HG03039 (cell line): ENCODE data around the gene PGRMC1.
"Not testable (repeated sequence)": the region's sequence is repeated elsewhere in the genome, so short reads cannot be mapped to it uniquely, and the experiment has no call there.

Experiments used
- ATAC-seq: cut with Tn5 transposase; IDR thresholded peaks from one replicate; pipeline ENCODE4 v1.9.1; 2021; ENCODE audit warnings: mild to moderate bottlenecking, moderate library complexity; ENCODE audit not compliant: unreplicated experiment

PGRMC1 gene

GRCh38 chrX:119235872-119236622 lies at the start of gene PGRMC1:
Gene PGRMC1 (plus strand): TSS chrX:119236285. CDS start chrX:119236364, 79 bp downstream.
- ATAC-seq: peak; percentile 95

GRCh38 chrX:119186763-119187162 lies 49.3 kb upstream of the PGRMC1 start:
- ATAC-seq: no peak

DNA sequence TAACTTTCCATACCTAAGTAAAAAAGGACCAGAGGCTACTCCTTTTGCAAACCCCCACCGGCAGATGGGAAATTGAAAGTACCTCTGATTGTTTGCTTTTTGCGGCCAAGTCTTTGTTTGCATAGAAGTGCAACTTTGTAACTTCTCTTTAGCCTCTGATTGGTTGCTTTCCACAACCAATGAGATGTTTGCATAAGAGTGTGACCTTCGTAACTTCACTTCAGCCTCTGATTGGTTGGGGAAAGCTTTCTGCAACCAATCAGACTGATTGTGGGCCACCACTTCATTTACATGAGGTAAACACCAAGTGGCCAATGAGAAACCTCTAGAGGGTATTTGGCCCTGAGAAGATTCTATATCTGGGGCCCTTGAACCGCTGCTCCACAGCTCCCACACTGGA lies 48.8 kb upstream of the PGRMC1 start:
- no peak for ATAC-seq

DNA sequence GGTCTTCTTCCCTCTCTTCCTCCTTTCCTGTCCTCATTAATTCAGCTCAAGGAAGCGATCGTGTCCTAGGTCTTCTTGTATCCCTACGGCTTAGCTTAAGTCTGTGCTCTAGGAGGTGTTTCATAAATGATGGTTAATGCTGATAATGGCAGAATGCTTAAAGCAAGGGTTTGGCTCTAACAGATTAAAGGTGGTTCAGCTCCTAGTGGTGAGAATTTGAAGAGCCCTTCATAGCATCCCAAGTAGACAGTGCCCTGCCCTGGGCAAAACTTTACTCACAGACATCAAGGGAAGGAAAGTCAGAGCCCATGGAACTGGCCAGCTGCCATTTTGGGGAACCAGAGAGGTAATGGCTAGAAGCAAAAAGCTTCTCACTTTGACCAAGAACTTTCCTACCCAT lies 47.0 kb upstream of the PGRMC1 start:
- ATAC-seq: no peak

- no peak for ATAC-seq
Observed at GRCh38 chrX:119189595-119189994, 46.5 kb upstream of the PGRMC1 start.

DNA sequence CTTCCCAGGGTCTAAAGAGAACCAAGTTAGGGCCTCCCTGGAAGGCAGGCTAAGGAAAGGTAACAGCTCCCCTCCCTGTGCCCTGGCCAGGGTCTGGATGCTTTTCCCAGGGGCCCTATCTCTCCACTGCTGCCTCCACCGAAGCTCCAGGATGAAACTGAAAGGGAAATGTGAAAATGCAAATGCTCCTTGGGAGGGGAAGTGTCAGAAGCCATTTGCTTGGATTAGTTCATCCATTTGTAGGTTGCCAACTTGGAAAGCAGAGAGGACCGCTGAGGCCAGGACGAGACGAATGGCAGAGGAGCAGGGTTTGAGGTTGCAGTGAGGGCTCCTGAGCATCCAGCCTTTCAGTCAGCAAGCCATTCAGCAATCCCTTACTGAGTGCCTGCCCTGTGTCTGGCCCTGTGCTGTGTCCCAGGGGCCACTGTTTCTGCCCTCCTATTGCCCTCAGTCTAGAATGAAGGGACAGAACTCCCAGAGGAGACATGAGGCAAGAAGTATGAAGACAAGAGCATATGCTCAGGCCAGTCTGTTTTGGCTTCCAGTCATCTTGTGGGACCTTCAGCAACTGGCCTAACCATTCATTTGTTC lies 45.9 kb upstream of the PGRMC1 start:
- ATAC-seq: no peak

- ATAC-seq: no peak
Observed at GRCh38 chrX:119190831-119191230, 45.3 kb upstream of the PGRMC1 start.

DNA sequence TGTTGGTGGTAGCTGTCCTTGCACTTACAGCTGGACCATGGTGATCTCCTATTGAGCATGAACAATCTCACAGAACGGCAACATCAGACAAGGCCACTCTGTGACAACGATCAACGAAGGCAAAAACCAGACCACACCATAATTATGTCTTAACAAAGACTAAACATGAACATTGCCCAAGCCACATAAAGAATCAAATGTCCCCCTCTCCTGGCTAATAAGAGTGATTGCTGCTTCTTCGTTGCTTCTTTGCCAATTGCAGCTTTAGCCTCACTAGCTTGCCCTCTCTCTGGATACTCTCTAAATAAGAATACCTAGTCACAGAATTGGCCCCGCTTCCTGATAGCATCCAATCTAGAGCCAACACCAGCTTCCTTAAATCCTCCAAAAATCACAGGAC lies 41.5 kb upstream of the PGRMC1 start:
- no peak for ATAC-seq

- ATAC-seq: no peak
Observed at GRCh38 chrX:119201570-119201969, 34.5 kb upstream of the PGRMC1 start.

DNA sequence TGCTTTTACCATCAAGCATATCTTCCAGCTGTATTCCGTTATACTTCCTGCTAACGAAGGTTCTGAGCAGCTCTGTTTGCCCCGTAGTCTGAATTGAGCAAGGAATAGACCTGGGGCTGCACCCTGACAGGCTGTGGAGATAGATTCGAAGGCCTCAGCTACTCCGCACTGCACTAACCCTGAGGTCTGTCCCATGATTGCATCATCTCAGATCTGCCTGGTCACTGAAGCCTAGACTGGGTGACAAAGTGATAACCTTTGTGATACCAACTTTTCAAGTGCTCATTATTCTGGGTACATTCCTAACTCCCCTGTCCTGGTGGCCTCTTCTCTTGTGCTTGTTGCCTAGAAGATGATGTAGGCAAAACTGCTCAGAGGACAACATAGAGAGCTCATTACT lies 29.9 kb upstream of the PGRMC1 start:
- no peak for ATAC-seq

- not testable (repeated sequence) for ATAC-seq
Observed at GRCh38 chrX:119207483-119207882, 28.6 kb upstream of the PGRMC1 start.

DNA sequence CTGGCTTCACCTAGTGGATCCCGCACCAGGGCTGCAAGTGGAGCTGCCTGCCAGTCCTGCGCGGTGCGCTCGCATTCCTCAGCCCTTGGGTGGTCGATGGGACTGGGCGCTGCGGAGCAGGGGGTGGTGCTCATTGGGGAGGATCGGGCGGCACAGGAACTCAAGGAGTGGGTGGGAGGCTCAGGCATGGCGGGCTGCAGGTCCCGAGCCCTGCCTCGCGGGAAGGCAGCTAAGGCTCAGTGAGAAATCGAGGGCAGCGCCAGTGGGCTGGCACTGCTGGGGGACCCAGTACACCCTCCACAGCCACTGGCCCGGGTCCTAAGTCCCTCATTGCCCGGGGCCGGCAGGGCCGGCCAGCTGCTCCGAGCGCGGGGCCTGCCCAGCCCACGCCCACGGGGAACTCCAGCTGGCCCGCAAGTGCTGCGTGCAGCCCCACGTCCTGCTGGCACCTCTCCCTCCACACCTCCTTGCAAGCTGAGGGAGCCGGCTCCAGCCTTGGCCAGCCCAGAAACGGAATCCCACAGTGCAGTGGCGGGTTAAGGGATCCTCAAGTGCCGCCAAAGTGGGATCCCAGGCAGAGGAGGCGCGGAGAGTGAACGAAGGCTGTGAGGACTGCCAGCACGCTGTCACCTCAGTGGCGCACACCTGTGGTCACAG lies 27.6 kb upstream of the PGRMC1 start:
- no peak for ATAC-seq

GRCh38 chrX:119210931-119211648 lies 25.0 kb upstream of the PGRMC1 start:
- ATAC-seq: not testable (repeated sequence)

- ATAC-seq: no peak
Observed at GRCh38 chrX:119211649-119212014, 24.5 kb upstream of the PGRMC1 start.

GRCh38 chrX:119218198-119218597 lies 17.9 kb upstream of the PGRMC1 start:
- no peak for ATAC-seq

GRCh38 chrX:119222932-119223331 lies 13.2 kb upstream of the PGRMC1 start:
- ATAC-seq: no peak

DNA sequence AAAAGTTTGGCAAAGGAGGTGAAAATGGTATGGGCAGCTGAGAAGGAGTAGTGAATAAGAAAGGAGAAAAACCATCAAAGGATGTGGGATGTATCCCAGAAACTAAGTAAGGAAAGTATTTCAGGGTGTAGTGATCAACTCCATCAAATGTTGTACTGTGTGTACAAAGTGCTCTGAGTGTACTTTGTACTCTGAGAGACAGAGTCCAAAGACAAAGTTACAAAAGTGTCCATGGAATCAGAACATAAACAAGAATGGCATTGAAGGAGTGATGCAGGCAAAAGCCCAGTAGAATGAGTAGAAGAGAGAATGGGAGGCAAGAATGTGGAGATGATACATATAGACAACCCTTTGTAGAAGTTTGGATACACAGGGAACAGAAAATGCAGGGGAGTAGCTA lies 12.3 kb upstream of the PGRMC1 start:
- ATAC-seq: no peak

DNA sequence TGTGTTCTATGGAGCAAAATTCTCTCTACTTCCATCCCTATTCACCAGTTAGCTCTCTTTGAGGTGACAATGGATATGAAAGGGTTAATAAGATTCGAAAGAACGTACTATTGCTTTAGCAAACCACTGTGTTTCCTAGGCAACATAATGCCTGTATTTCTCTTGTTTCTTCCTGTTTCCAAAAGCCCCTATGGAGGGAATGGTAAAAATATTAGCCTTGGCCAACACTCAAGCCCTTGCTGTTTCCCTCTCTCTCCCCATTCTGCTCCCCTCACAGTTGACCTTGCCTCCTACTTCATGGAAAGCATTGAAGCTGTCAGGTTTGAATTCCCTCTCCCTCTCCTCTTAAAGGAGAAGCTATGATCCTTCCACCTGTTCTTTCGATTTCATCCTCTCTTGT lies 9.6 kb upstream of the PGRMC1 start:
- ATAC-seq: no peak

GRCh38 chrX:119228512-119229252 lies 7.4 kb upstream of the PGRMC1 start:
- ATAC-seq: no peak

- ATAC-seq: no peak
Observed at GRCh38 chrX:119229253-119229615, 6.9 kb upstream of the PGRMC1 start.

GRCh38 chrX:119230850-119231249 lies 5.2 kb upstream of the PGRMC1 start:
- no peak for ATAC-seq
